Stimulated activated CD8-positive, alpha-beta memory T cell treated with anti-CD3 and anti-CD28 coated beads, Interleukin-7, amount 100 ng/mL, for 48 hours (primary cell): ENCODE results near the gene LPO.

ENCODE experiments used
- DNase-seq, 2 donors: peaks; one replicate each; pipeline ENCODE4 v3.0.0-alpha.2; 2020; ENCODE audit warnings: low read depth in 1 of 2; ENCODE audit errors: extremely low read depth in 1 of 2

LPO gene

GRCh38 chr17:58277107-58277801, 38.9 kb downstream of the LPO start:
- no peak for DNase-seq

GRCh38 chr17:58277802-58278595, 39.6 kb downstream of the LPO start:
- DNase-seq: no peak

GRCh38 chr17:58278661-58279015, 40.3 kb downstream of the LPO start:
- DNase-seq: no peak

GRCh38 chr17:58279016-58279711, 40.8 kb downstream of the LPO start:
- no peak for DNase-seq

GRCh38 chr17:58279736-58280479, 41.5 kb downstream of the LPO start:
- no peak for DNase-seq

GRCh38 chr17:58280480-58281217, 42.3 kb downstream of the LPO start, which contains the start of gene MPO:
TSS of gene MPO (minus strand) at chr17:58280935. CDS start at chr17:58280758, 177 bp downstream.
- DNase-seq: no peak

GRCh38 chr17:58281511-58282011, 43.2 kb downstream of the LPO start:
- DNase-seq: no peak

GRCh38 chr17:58282442-58282841, 44.1 kb downstream of the LPO start:
- DNase-seq: no peak

GRCh38 chr17:58283674-58284612, 45.6 kb downstream of the LPO start:
- no peak for DNase-seq

GRCh38 chr17:58284613-58285421, 46.4 kb downstream of the LPO start:
- no peak for DNase-seq

GRCh38 chr17:58285422-58285810, 47.0 kb downstream of the LPO start:
- DNase-seq: no peak

- no peak for DNase-seq
Measured at GRCh38 chr17:58289869-58290268, 51.5 kb downstream of the LPO start.

- no peak for DNase-seq
Measured at GRCh38 chr17:58291246-58291645, 52.9 kb downstream of the LPO start.

- DNase-seq: no peak
Measured at GRCh38 chr17:58294034-58294433, 55.6 kb downstream of the LPO start.

- DNase-seq: no peak
Measured at GRCh38 chr17:58300336-58300735, 62.0 kb downstream of the LPO start.

- DNase-seq: no peak
Measured at GRCh38 chr17:58301504-58302150, 63.2 kb downstream of the LPO start.

- DNase-seq: no peak
Measured at GRCh38 chr17:58302171-58302918, 64.0 kb downstream of the LPO start.
